Frontal cortex (tissue), 4 donors: ENCODE data around the gene SPEM1. TPM values are rescaled to one million over a fixed set of nuclear protein-coding genes. Genes with fewer than 3 reads are reported as not detected.

Experiments
- DNase-seq, 2 donors: peaks; one replicate each; pipeline ENCODE4 v3.0.0; 2012; ENCODE audit warnings: low spot score in 2 of 2
- FAIRE-seq: peaks from 2 replicates; lab custom pipeline; 2012; peaks lifted over from hg19 to GRCh38; lab: Jason Lieb, UNC
- total RNA-seq: library from RNA; depleted of rRNA; stranded (reverse); fragments of >200 nt; gene quantifications from one replicate; pipeline ENCODE4 v1.2.3, GENCODE V29; 2014
- donor health status: control.
- donor health status: control.
- donor health status: control.

SPEM1 gene
- not detected for total RNA-seq

GRCh38 chr17:7419819-7420610 is at the start of gene SPEM1:
Gene SPEM1, plus strand, starts transcription at chr17:7420324. Its CDS starts 61 bp downstream, at chr17:7420385.
- FAIRE-seq: no peak
- DNase-seq: no peak

GRCh38 chr17:7370853-7371252 is 49.3 kb upstream of the SPEM1 start:
- FAIRE-seq (no peak), DNase-seq (no peak)

- FAIRE-seq (no peak), DNase-seq (no peak)
Observed at GRCh38 chr17:7374353-7374752, 45.8 kb upstream of the SPEM1 start.

- FAIRE-seq: no peak
Observed at GRCh38 chr17:7379134-7379533, 41.0 kb upstream of the SPEM1 start.

GRCh38 chr17:7380321-7380720 is 39.8 kb upstream of the SPEM1 start:
- no peak for FAIRE-seq
- DNase-seq: peak in 1 of 2 donors; percentile 41

More at GRCh38 chr17:7379134-7379533, 41.0 kb upstream of the SPEM1 start:
- no peak for DNase-seq

- DNase-seq: peak in 1 of 2 donors; percentile 30
- no peak for FAIRE-seq
Observed at GRCh38 chr17:7380855-7381683, 39.1 kb upstream of the SPEM1 start, which contains the start of gene TNK1. Gene TNK1, plus strand, starts transcription at chr17:7381089. Its CDS starts 1,838 bp downstream, at chr17:7382927.

- DNase-seq (no peak), FAIRE-seq (no peak)
Observed at GRCh38 chr17:7382901-7383300, 37.2 kb upstream of the SPEM1 start.

- FAIRE-seq (no peak), DNase-seq (peak in 1 of 2 donors; percentile 47)
Observed at GRCh38 chr17:7383371-7383741, 36.8 kb upstream of the SPEM1 start.

- FAIRE-seq: no peak
Observed at GRCh38 chr17:7383742-7384488, 36.2 kb upstream of the SPEM1 start.

GRCh38 chr17:7384489-7385081 is 35.5 kb upstream of the SPEM1 start:
- DNase-seq (peak in 1 of 2 donors; percentile 25), FAIRE-seq (no peak)

More at GRCh38 chr17:7383742-7384488, 36.2 kb upstream of the SPEM1 start:
- peak; percentile 74 to 82 for DNase-seq

- peak in 1 of 2 donors; percentile 2 for DNase-seq
- FAIRE-seq: no peak
Observed at GRCh38 chr17:7388856-7389255, 31.3 kb upstream of the SPEM1 start.

GRCh38 chr17:7389924-7390910 is 29.9 kb upstream of the SPEM1 start:
- FAIRE-seq (no peak), DNase-seq (no peak)

- no peak for FAIRE-seq
Observed at GRCh38 chr17:7391307-7391706, 28.8 kb upstream of the SPEM1 start.

GRCh38 chr17:7392696-7393612 is 27.2 kb upstream of the SPEM1 start:
- no peak for FAIRE-seq
- DNase-seq: no peak

More at GRCh38 chr17:7391307-7391706, 28.8 kb upstream of the SPEM1 start:
- no peak for DNase-seq

GRCh38 chr17:7393613-7394451 is 26.3 kb upstream of the SPEM1 start:
- no peak for DNase-seq

GRCh38 chr17:7394452-7395191 is 25.5 kb upstream of the SPEM1 start, which contains the start of gene PLSCR3:
Gene PLSCR3, minus strand, starts transcription at chr17:7394525. Its CDS starts 415 bp downstream, at chr17:7394110.
- no peak for FAIRE-seq
- peak; percentile 96 to 97 for DNase-seq

More at GRCh38 chr17:7393613-7394451, 26.3 kb upstream of the SPEM1 start:
- FAIRE-seq: no peak
